Nephron progenitor cell (in vitro differentiated cells): Measurements from ENCODE around the gene GSG1L.

ENCODE experiments used
- DNase-seq: peaks from one replicate; pipeline ENCODE4 v3.0.0; 2021
- H3K27ac Mint-ChIP-seq: 2 replicates; pipeline ENCODE4 v1.8.0; 2021; ENCODE audit warnings: mild to moderate bottlenecking, moderate library complexity, mixed read lengths
- H3K27me3 Mint-ChIP-seq: 2 replicates; pipeline ENCODE4 v1.8.0; 2021; ENCODE audit warnings: mild to moderate bottlenecking, low read depth, mixed read lengths; ENCODE audit not compliant: poor library complexity
- H3K36me3 Mint-ChIP-seq: 2 replicates; pipeline ENCODE4 v1.8.0; 2021; ENCODE audit warnings: low read depth, mixed read lengths
- H3K4me1 Mint-ChIP-seq: 2 replicates; pipeline ENCODE4 v1.8.0; 2021; ENCODE audit warnings: mixed read lengths
- H3K4me3 Mint-ChIP-seq: 2 replicates; pipeline ENCODE4 v1.8.0; 2021; ENCODE audit warnings: mild to moderate bottlenecking, moderate library complexity, mixed read lengths
- H3K9me3 Mint-ChIP-seq: 2 replicates; pipeline ENCODE4 v1.8.0; 2021; ENCODE audit warnings: mild to moderate bottlenecking, moderate library complexity, mixed read lengths
- TF ChIP-seq, protein P1 (sequence below): fragments of 200-600 bp; sonication (generic); IDR thresholded peaks from 2 replicates; pipeline ENCODE4 v1.5.0; 2021; ENCODE audit warnings: antibody characterized with exemption

Gene GSG1L

DNA sequence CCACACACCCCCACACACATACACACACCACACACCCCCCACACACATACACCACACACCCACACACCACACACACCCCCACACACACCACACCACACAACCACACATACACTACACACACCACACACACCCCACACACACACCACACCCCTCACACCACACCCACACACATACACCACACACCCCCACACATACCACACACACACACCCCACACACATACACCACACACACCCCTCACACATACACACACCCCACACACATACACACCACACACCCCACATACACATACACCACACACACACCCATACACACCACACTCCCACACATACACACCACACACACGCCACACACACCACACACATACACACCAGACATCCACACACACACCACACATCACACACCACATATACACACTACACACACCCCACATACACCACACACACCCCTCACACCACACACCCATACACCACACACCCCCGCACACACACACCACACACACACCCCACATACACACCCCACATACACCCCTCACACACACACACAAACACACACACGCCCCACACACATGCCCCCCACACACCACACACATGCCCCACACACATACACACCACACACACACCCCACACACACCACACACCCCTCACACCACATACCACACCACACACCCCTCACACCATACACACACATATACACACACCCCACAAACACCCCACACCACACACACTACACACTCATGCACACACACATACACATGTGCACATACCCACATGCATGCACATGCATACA is 25.9 kb upstream of the GSG1L start:
- peaks cover 10% of the 10 kb centered on the region for H3K4me1 Mint-ChIP-seq
- no peak overlapping the region for H3K27ac Mint-ChIP-seq
- no peak overlapping the region for H3K4me3 Mint-ChIP-seq
- H3K36me3 Mint-ChIP-seq, result no peaks in the 10 kb centered on the region
- no peaks in the 10 kb centered on the region for H3K9me3 Mint-ChIP-seq
- TF ChIP-seq, protein P1, sequence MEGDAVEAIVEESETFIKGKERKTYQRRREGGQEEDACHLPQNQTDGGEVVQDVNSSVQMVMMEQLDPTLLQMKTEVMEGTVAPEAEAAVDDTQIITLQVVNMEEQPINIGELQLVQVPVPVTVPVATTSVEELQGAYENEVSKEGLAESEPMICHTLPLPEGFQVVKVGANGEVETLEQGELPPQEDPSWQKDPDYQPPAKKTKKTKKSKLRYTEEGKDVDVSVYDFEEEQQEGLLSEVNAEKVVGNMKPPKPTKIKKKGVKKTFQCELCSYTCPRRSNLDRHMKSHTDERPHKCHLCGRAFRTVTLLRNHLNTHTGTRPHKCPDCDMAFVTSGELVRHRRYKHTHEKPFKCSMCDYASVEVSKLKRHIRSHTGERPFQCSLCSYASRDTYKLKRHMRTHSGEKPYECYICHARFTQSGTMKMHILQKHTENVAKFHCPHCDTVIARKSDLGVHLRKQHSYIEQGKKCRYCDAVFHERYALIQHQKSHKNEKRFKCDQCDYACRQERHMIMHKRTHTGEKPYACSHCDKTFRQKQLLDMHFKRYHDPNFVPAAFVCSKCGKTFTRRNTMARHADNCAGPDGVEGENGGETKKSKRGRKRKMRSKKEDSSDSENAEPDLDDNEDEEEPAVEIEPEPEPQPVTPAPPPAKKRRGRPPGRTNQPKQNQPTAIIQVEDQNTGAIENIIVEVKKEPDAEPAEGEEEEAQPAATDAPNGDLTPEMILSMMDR, result no peak
- peaks cover 4% of the 10 kb centered on the region for H3K27me3 Mint-ChIP-seq
- DNase-seq, result no peak

DNA sequence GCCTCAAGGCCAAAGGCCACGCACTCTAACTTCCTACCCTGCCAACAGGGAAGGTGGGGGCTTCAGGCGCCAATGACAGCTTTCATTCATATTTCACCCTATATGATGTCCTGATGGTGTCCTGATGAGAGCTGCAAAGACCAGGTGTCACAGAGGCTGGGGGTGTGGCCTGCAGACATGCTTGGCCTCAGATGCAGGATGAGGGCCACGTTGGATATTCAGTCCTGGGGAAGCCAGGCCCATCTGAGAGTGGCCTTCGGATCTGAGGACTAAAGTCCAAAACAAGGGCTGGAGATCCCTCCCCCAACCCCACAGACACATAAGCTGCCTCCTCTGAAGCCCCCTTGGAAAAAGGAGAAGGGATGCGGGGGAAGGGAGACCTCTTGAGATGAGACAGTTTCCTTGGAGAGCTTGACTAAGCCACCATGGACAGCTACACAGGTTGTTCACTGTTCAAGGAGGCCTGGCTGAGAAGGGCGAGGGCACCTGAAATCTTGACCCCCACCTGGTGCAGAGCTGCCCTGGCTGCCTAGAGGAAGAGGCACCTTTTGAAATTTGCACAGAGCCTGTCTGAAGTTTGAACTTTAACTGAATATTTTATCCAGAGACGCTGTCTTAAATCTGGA is 24.3 kb upstream of the GSG1L start:
- Mint-ChIP-seq H3K4me3 (no peak overlapping the region), H3K4me1 (peaks cover 6% of the 10 kb centered on the region), H3K9me3 (no peaks in the 10 kb centered on the region), H3K36me3 (no peaks in the 10 kb centered on the region), H3K27me3 (peaks cover 4% of the 10 kb centered on the region), H3K27ac (no peak overlapping the region)
- no peak for DNase-seq
- TF ChIP-seq, protein P1, result no peak

DNA sequence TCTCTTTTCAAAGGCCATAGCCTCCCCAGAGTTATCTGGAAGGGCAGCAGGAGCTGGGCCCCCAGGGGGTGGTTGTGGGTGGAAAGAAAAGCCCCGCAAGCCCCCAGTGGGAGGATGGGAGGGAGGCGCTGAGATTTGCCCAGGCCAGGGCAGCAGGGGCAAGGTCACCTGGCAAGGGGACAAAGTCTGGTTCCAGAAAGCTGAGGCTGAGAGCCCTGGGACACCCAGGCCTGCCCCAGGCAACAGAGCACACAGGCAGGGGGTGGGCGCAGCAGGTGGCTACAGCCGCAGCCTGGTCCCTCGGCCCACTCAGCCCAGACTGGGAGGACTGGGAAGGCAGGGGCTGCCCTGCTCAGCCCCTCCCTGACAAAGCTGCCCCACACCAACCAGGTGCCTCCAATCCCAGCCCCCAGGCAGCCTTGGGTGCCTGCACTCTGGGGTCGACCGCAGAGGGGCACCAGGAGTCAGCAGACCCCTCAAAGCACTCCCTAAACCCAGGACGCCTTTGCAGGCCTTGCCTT is 23.7 kb upstream of the GSG1L start:
- Mint-ChIP-seq H3K9me3 (no peaks in the 10 kb centered on the region), H3K27ac (no peak overlapping the region), H3K36me3 (no peaks in the 10 kb centered on the region), H3K27me3 (peaks cover 4% of the 10 kb centered on the region), H3K4me3 (no peak overlapping the region), H3K4me1 (peaks cover 5% of the 10 kb centered on the region)
- TF ChIP-seq, protein P1, result no peak
- DNase-seq, result no peak

DNA sequence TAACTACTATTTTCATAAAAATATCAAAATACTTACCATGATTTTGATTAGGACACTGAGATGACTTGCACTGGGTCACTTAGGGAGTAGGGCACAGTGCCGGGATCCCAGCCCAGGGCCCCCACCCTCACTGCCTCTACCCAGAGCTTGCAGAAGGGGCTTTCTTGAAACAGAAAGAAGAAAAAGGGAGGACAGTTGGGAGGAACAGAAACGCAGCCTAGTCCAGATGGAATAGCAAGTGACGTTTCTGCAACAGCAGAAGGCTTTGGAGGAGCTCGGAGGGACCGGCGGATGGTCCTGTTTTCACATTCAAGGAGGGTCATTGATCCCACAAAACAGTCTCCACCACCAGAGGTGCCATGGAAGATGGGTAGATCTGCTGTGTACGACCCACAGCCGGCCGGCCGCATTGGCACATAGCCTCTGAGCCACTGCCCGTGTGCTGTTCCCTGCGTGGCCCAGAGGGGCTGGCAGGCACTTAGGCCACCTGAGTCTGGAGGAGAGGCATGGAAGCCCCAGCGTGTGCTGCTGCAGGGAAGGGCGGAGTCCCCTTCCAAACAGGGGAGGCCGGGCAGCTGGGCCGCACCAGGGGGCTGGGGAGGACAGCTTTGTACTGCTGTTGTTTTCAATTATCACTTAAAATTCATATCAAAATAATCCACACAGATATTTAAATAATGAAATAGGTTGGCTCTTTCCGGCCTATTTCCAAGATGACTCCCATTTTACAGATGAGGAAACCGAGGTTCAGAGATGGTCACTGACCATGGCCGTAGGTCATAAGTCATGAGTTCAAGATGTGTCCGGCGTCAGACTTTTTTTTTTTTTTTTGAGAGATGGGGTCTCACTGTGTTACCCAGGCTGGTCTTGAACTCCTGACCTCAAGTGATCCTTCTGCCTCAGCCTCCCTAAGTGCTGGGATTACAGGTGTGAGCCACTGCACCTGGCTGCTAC is 22.9 kb upstream of the GSG1L start:
- Mint-ChIP-seq H3K4me1 (peaks cover 6% of the 10 kb centered on the region), H3K36me3 (no peaks in the 10 kb centered on the region), H3K9me3 (no peaks in the 10 kb centered on the region), H3K27me3 (peaks cover 4% of the 10 kb centered on the region), H3K27ac (no peak overlapping the region), H3K4me3 (no peak overlapping the region)
- DNase-seq, result no peak
- TF ChIP-seq, protein P1, result no peak

DNA sequence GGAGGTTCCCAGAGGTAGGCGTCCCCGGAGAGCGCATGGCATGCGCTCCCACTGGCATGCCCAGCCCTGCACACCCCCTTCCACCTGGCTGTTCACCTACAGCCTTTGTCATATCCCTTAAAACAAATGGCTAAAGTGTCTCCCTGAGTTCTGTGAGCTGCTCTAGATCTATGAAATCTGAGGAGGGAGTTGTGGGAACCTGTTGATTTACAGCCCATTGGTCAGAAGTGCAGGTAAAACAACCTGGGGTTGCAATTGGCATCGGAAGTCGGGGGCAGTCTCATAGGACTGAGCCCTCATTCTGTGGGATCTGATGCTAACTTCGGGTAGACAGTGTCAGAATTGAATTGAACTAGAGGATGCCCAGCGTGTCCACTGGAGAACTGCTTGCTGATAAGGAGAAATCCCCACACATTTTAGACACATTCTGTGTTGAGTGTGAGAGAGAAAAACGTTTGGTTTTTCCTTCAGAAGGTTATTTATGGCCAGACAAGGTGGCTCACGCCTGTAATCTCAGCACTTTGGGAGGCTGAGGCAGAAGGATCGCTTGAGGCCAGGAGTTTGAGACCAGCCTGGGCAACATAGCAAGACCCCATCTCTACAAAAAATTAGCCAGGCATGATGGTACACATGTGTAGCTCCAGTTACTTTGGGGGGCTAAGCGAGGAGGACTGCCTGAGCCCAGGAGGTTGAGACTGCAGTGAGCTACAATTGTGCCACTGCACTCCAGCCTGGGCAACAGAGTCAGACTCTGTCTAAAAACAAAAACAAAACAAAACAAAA is 22.1 kb upstream of the GSG1L start:
- no peaks in the 10 kb centered on the region for H3K36me3 Mint-ChIP-seq
- DNase-seq, result no peak
- no peaks in the 10 kb centered on the region for H3K9me3 Mint-ChIP-seq
- no peak overlapping the region for H3K27ac Mint-ChIP-seq
- peaks cover 9% of the 10 kb centered on the region for H3K4me1 Mint-ChIP-seq
- H3K27me3 Mint-ChIP-seq, result peaks cover 4% of the 10 kb centered on the region
- H3K4me3 Mint-ChIP-seq, result no peak overlapping the region
- TF ChIP-seq, protein P1, result no peak
